Measurements from ENCODE around the gene NPHS1. TPM values are rescaled to one million over a fixed set of nuclear protein-coding genes. Genes with fewer than 3 reads are reported as not detected.

NPHS1 gene
- total and polyA plus RNA-seq, 2 experiments from 2014 or later, result 0.37 to 1.1 TPM

DNA sequence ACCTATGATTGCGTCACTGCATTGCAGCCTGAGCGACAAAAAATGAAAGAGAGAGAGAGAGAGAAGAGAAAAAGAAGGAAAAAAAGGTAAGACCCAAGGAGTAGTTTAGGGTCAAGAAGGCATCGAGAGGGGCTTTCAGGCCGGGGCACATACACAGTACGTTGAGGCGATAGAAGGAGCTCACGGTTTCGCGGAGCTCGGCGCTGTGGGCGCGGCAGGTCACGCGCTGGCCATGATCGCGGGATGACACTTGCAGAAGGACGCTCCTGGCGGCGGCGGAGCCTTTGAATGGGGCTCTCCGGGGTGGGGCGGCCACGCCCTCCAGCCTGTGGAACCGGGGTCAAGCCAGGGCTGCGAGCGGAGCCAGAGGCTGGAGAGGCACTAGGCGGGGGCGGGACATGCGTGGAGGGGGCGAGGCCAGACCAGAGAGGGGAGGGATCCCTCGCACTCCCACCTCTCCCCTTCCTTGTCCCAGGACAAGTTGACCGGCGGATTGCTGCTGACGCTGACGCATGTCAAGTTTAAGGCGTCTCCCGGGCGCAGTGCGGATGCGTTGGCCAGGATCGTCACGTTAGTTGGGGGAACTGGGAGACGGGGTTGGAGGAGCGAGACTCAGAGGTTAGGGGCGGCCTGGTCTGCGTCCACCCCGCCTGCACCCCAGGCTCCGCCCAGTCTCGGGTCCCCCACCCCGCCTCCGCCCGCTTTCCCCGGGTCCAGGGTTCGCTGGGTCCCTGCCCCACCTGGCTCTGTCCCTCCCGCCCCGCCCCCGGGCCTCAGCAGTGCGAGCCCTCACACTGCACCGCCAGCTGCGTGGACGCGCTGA lies 6.9 kb downstream of the NPHS1 start:
- TF ChIP-seq, protein P1, sequence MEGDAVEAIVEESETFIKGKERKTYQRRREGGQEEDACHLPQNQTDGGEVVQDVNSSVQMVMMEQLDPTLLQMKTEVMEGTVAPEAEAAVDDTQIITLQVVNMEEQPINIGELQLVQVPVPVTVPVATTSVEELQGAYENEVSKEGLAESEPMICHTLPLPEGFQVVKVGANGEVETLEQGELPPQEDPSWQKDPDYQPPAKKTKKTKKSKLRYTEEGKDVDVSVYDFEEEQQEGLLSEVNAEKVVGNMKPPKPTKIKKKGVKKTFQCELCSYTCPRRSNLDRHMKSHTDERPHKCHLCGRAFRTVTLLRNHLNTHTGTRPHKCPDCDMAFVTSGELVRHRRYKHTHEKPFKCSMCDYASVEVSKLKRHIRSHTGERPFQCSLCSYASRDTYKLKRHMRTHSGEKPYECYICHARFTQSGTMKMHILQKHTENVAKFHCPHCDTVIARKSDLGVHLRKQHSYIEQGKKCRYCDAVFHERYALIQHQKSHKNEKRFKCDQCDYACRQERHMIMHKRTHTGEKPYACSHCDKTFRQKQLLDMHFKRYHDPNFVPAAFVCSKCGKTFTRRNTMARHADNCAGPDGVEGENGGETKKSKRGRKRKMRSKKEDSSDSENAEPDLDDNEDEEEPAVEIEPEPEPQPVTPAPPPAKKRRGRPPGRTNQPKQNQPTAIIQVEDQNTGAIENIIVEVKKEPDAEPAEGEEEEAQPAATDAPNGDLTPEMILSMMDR (IDR thresholded peaks at IDR 0.05; ENCODE audit: low read depth, low read length), result no peak
- DNase-seq (ENCODE audit: low read depth in 1 of 2, low spot score in 1 of 2), result peak in 1 of 2 donors; percentile 49
- Histone ChIP-seq H3K27ac (no peak overlapping the region), H3K27me3 (peaks cover 96% of the 10 kb centered on the region), H3K9me3 (ENCODE audit: low read depth) (no peaks in the 10 kb centered on the region), H3K4me1 (ENCODE audit: low read depth) (no peaks in the 10 kb centered on the region), H3K36me3 (no peaks in the 10 kb centered on the region), H3K4me3 (peak overlapping the region; percentile 0)

GRCh38 chr19:35844482-35845214 lies 7.7 kb downstream of the NPHS1 start:
- Histone ChIP-seq H3K9me3 (ENCODE audit: low read depth) (no peaks in the 10 kb centered on the region), H3K27ac (no peak overlapping the region), H3K4me3 (no peak overlapping the region), H3K36me3 (no peaks in the 10 kb centered on the region), H3K4me1 (ENCODE audit: low read depth) (no peaks in the 10 kb centered on the region), H3K27me3 (peaks cover 89% of the 10 kb centered on the region)
- TF ChIP-seq, protein P1 (IDR thresholded peaks at IDR 0.05; ENCODE audit: low read depth, low read length), result no peak
- no peak for DNase-seq (ENCODE audit: low read depth in 1 of 2, low spot score in 1 of 2)

DNA sequence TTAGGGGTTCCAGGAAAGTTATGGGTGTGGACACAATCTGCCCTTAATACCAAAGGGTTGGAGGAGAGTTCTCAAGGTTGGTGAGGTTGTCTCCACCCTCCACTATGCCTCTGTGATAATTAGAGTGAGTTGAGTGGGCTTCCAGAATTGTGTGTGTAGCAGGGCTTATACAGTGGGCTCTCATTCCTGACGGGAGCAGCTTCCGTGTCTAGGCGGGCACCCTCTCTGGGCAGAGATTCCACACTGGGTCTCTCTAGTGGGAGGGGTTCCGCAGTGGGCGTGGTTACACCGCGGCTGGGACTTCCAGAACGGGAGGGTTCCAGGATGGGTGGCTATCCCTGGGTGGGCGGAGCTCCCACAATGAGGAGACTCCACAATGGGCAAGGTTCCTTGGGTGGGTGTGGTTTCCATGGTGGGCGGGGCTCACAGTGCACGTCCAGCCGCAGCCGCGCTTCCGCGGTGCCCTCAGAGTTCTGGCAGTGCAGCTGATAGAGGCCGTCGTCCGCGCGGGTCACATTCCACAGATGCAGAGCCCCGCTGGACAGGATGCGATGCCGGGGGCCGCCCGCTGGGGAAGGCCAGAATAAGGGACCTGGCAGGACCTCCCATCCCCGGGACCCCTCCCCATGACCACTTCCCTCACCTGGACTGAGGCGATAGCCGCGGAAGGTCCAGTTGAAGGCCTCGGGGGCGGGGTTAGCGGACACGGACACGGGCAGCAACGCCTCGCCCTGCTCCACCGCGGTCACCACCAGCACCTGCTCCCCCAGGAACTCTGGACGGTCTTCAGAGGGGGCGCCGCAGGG lies 8.4 kb downstream of the NPHS1 start:
- Histone ChIP-seq H3K4me3 (no peak overlapping the region), H3K9me3 (ENCODE audit: low read depth) (no peaks in the 10 kb centered on the region), H3K27me3 (peaks cover 81% of the 10 kb centered on the region), H3K27ac (no peak overlapping the region), H3K36me3 (no peaks in the 10 kb centered on the region), H3K4me1 (ENCODE audit: low read depth) (no peaks in the 10 kb centered on the region)
- TF ChIP-seq, protein P1 (IDR thresholded peaks at IDR 0.05; ENCODE audit: low read depth, low read length), result no peak
- peak; percentile 27 to 33 for DNase-seq (ENCODE audit: low read depth in 1 of 2, low spot score in 1 of 2)

DNA sequence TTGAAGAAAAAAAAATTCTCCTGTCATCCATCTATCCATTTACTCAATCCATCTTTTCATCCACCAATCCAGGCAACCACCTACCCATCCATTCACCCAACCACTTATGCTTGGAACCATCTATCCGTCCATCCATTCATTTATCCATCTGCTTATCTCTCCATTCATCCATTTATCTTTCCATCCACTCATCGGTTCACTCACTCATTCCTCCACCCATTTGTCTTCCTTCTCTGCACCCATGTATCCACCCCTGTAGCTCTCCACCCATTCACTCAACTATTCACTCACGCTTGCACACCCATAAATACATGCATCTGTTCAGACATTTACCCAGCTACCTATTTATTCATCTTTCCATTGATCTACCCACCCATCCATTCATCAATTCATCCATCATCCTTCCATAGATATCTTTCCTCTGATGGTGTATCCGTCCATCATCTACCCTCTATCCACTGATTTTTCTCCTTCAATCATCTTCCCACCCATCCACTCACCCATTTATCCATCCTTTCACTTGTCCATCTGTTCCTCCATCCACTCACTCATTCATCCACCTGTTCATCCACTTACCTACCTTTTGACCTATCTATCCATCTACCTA lies 9.5 kb downstream of the NPHS1 start:
- no peak for DNase-seq (ENCODE audit: low read depth in 1 of 2, low spot score in 1 of 2)
- Histone ChIP-seq H3K27me3 (peaks cover 70% of the 10 kb centered on the region), H3K4me1 (ENCODE audit: low read depth) (no peaks in the 10 kb centered on the region), H3K36me3 (no peaks in the 10 kb centered on the region), H3K27ac (no peak overlapping the region), H3K4me3 (no peak overlapping the region), H3K9me3 (ENCODE audit: low read depth) (no peaks in the 10 kb centered on the region)
- TF ChIP-seq, protein P1 (IDR thresholded peaks at IDR 0.05; ENCODE audit: low read depth, low read length), result no peak

Data from cardiac muscle cell (in vitro differentiated cells and primary cell).